ENCODE measurements around the gene NALF2.

Gene NALF2

DNA sequence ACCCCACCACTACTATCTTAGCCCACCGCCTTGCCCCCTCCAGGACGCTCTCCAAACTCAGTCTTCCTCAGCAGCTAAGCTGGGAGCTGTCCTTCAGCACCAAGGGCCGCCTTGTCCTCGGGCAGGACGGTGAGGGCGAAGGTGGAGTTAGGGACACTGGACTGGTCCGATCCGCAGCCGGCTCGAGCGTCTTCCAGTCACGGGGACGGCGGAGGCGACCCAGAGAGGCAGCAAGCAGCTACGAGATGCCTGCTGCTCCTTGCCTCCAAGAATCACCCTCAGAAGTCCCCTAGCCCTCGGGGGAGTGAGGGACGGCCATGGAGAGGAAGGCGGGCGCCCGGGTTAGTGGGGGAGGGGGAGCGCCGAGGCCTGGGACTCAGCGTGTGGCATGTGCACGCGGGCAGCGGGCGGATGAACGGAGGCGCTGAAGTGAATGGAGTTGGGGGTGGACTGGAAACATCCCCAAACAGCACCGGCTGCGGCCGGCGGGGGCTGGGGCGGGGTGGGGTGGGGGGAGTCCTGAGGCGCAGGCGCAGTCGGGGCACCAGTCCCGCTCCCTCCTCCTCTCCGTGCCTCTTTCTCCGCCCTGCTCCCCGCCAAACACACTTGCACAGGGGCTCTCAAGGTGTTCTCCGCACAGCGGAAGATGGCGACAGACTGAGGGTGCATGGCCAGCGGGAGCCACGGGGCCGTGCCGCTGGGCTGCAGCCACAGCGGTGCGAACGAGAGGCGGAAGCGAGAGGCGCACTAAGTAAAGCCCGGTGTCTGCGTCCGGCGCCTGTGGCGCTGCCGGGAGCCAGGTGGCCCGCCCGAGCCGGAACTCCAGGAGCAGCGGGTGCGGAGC lies at the start of gene NALF2:
Gene NALF2, plus strand, starts transcription at position 545 of the 844 bp plus-strand sequence. CDS start 957 bp downstream, outside the sequence.
- no peak within 1 kb of the TSS for H3K4me3 ChIP-seq (ENCODE audit: low read depth, low read length)

DNA sequence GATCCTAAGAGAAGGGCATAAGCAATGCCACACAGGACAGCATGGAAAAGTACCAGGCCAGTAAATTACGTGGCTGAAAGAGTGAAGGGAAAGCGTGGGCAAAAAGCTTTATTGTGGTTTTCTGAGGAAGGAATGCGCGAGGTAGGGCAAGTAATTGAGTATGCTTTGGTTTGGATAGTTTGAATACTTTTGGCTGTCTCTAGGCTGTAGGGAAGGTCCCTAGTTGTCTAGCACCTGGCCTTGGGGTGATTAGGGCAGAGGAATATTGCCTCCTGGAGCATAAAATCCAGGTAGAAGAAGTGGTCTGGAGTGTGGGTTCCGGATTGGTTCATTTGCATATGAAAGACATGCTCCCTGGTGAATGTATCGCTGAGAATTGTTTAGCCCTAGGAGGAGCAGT lies 46.4 kb upstream of the NALF2 start:
- no peak overlapping the region for H3K4me3 ChIP-seq (ENCODE audit: low read depth, low read length)
- TF ChIP-seq, protein P1, sequence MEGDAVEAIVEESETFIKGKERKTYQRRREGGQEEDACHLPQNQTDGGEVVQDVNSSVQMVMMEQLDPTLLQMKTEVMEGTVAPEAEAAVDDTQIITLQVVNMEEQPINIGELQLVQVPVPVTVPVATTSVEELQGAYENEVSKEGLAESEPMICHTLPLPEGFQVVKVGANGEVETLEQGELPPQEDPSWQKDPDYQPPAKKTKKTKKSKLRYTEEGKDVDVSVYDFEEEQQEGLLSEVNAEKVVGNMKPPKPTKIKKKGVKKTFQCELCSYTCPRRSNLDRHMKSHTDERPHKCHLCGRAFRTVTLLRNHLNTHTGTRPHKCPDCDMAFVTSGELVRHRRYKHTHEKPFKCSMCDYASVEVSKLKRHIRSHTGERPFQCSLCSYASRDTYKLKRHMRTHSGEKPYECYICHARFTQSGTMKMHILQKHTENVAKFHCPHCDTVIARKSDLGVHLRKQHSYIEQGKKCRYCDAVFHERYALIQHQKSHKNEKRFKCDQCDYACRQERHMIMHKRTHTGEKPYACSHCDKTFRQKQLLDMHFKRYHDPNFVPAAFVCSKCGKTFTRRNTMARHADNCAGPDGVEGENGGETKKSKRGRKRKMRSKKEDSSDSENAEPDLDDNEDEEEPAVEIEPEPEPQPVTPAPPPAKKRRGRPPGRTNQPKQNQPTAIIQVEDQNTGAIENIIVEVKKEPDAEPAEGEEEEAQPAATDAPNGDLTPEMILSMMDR (IDR thresholded peaks at IDR 0.05; ENCODE audit: low read depth, low read length), result no peak

More for the DNA sequence above, at the start of gene NALF2:
- TF ChIP-seq, protein P1 (IDR thresholded peaks at IDR 0.05; ENCODE audit: low read depth, low read length), result no peak

- no peak overlapping the region for H3K4me3 ChIP-seq (ENCODE audit: low read depth, low read length)
- TF ChIP-seq, protein P1 (IDR thresholded peaks at IDR 0.05; ENCODE audit: low read depth, low read length), result no peak
Observed at GRCh38 chrX:69466546-69466945, 37.6 kb upstream of the NALF2 start.

GRCh38 chrX:69469975-69470374 lies 34.2 kb upstream of the NALF2 start:
- no peak overlapping the region for H3K4me3 ChIP-seq (ENCODE audit: low read depth, low read length)
- TF ChIP-seq, protein P1 (IDR thresholded peaks at IDR 0.05; ENCODE audit: low read depth, low read length), result no peak

DNA sequence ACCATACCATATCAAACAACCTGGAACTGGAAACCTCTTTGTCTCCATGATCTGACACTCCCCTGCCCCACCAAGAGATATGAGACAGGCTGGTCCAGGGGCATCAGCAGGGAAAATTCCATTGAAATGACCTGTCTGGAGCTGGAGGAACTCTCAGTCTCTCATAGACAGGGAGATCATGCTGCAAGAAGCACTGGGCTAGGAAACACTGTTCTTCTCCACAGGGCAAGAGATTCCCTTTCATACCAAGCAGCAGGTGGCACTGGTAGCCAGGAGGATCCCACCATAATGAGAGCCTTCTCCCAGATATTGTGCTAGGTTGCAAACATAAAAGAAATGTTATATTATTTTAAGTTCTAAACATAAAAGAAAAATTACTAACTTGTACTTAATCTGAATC lies 14.5 kb upstream of the NALF2 start:
- H3K4me3 ChIP-seq (ENCODE audit: low read depth, low read length), result no peak overlapping the region
- TF ChIP-seq, protein P1 (IDR thresholded peaks at IDR 0.05; ENCODE audit: low read depth, low read length), result no peak

DNA sequence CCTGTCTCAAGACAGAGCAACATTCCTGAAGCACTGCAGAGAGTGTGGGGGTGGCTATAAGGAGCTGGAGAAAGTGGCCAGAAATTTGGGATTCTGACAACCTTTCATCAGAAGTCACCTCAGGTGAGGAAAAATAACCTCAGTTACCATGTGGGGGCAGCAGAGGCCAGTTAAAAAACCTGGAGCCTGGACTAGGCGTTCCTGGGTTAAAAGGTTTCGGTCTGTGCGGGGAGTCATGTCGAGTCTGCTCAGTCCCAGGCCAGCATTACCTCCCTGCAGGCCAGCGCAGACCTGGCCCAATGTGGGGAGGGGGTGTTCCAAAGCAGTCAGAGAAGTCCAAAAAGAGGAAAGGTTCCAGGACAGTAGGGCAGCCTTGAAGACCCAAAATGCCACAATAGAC lies 10.9 kb upstream of the NALF2 start:
- TF ChIP-seq, protein P1 (IDR thresholded peaks at IDR 0.05; ENCODE audit: low read depth, low read length), result no peak
- no peak overlapping the region for H3K4me3 ChIP-seq (ENCODE audit: low read depth, low read length)

- H3K4me3 ChIP-seq (ENCODE audit: low read depth, low read length), result no peak overlapping the region
- TF ChIP-seq, protein P1 (IDR thresholded peaks at IDR 0.05; ENCODE audit: low read depth, low read length), result no peak
Observed at GRCh38 chrX:69493766-69494165, 10.4 kb upstream of the NALF2 start.

Measured in WI38 (cell line).